ENCODE data around the gene CCL20.
"Not testable (repeated sequence)": the region's sequence is repeated elsewhere in the genome, so short reads cannot be mapped to it uniquely, and the experiment has no call there.

CCL20 gene

GRCh38 chr2:227839339-227840129 is 25.9 kb downstream of the CCL20 start:
- FAIRE-seq, result not testable (repeated sequence)

- no peak for FAIRE-seq
Observed at GRCh38 chr2:227846831-227847230, 33.2 kb downstream of the CCL20 start.

DNA sequence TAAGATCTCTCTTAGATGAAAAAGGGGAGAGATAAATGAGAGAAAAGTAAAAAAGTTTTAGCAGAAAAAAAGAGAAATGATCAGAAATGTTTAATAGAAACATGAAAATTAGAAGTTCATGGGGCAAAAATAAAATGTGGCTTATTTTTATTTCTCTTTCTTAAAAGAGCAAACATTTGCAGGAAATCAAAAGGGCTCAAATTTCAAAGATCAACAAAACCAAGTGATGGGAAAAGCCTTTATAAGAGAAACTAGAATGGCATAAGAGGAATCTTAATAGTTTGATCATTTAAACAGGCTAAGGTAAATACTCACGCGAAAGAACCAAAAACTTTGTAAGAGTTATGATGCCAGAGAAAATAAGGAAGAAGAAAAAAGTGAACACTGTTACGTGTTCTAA is 34.5 kb downstream of the CCL20 start:
- FAIRE-seq, result no peak

DNA sequence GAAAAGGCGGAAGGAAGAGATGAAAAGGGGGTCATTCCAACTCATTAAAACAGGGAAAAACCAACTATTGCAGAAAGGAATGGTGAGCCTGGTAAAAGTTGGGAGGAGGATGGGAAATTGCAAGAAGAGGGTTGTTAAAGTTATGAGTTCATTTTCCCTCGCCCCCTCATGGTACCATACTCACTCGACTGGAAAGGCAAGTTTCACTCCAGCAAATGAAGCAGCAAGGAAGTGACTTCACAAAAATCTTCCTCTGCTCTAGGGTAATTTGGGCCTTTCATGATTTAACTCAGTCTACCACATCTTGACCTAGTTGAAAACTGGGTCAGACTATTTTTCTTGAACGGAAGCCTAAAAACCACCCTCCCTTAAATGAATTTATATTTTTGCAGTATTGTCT is 34.9 kb downstream of the CCL20 start:
- no peak for FAIRE-seq

GRCh38 chr2:227849906-227850305 is 36.3 kb downstream of the CCL20 start:
- FAIRE-seq, result no peak

- FAIRE-seq, result no peak
Observed at GRCh38 chr2:227853204-227853629, 39.6 kb downstream of the CCL20 start.

DNA sequence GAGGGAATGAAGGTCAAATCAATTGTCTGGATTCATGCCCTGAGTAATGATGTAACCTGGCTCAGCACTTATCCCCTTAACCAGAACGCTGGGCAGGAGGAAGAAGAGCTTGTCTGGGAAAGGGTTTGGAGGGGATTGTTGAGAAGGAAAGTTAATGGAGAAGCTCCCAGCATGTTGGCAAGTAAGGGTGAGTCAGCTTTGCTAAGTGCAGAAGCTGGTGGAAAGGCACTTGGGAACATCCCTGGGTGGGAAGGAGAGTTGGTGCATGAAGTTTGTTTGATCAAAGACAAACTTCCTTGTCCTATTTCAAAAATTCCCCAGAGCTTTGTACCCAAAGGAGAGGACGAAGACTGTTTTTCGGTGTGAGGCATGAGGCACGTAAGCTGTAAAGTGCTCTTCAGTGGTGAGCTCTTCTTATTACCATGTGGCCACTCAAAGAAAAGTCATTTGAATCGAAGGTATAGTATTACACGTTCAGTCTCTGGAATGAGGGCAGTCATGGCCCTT is 40.2 kb downstream of the CCL20 start:
- FAIRE-seq, result no peak

DNA sequence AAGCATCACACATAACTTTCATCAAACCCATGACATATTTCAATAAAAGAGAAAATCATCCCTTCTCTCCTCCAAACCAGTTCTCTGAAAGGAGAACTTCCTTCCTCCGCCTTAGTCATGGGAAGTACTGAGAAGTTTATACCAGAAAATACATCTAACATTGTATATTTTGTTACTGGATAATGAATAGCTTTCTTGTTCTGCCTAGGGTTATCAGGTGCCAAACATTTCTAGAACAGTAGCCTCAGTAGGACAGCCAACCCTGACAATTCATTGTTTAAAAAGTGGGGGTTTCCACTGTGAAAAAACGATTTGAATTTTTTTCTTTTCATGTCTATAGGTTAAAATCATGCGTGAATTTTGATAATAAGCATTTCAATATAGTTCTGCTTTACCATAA is 41.8 kb downstream of the CCL20 start:
- no peak for FAIRE-seq

DNA sequence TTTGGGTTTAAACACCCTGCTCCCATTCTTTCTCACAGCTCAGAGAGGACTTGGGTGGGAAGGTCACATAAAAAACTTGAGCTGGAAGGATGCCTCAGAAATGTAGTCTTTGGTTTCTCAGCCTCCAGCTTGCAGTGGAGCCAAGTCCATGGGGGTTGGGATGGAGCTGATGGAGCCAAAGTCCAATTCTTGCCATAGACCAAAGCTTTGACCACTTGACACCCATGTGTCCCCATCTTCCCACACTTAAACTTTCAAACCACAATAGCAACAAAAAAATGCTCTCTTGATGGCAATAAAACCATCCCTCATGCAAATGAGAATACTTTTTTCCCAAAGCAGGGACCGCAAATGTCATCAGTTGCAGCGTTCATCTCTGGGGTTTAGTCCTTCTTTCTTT is 43.1 kb downstream of the CCL20 start:
- FAIRE-seq, result no peak

- FAIRE-seq, result no peak
Observed at GRCh38 chr2:227860221-227860641, 46.6 kb downstream of the CCL20 start.

DNA sequence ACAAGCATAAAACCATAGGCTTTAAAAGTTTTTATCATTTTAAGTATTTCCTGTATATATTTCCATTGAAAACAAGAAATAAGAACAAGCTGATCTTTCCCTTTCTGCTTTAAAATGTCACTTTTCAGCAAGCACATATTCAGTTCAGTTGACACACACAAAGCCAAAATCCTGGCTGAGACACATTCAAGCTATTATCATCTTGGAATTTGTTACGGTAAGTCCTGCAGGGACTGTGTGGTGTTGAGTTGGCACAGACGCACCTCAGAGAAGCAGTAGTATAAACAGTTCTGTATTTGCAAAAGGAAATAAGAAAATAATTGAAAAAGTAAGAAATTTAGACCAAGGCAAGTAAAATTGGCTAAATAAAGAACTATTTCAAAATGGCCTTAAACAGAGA is 47.4 kb downstream of the CCL20 start:
- FAIRE-seq, result no peak

DNA sequence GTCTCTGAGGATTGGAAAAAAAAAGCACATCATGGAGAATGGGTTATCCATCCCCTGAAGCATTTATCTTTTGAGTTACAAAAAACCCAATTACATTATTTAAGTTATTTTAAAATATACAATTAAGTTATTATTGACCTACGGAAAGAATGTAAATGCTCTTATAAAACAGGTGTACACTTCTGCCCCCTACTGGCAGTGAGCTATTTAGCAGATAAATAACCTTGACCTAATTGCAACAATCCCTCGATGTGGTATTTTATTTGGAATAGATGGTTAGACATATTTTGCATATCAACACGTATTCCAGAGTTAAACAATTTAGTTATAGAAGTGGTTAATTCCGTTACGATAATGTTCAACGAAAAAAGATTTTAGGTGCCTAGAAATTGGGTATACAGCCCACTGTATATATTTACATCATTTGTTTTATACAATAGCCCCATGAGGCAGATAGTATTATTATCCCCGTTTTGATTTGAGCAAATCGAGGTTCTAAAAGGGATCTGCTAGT is 48.6 kb downstream of the CCL20 start:
- no peak for FAIRE-seq

DNA sequence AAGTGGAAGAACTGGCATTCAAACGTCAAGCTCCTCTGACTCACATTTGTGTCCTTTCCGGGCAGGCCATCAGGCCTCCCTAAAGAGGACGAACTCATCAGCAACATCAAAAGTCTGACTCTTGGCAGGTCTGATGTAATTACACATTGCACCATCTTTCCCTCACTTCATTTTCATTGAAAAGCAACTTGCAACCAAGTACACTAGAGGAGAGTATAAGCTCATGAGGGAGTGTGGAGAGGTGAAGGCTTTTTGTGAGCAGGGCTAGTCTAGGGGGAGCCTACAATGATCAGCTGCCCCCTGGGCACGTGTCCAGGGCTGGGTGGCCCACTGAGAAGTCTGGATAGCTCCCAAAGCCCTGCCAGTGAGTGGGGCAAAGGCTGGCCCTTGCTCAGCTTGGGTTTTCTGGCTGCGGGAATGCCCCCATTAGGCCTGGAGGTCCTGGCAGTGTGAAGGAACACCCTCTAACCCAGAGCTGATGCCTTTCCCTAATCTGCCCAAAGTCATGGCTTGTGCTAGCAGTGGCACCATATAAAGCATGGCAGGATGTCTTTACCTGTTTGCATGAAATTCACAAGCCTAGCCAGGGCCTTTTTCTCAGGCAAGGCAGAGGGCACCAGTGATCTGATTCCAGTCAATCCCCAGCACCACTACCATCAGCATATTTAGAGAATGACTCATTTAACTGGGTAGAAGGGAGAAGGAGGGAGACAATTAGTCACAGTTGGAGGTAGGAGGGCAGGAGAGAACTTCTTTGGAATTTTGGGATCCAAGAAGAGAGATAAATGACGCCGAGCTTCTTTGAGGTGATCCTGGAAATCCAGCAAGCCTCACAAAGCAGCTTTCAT is 49.3 kb downstream of the CCL20 start:
- no peak for FAIRE-seq

DNA sequence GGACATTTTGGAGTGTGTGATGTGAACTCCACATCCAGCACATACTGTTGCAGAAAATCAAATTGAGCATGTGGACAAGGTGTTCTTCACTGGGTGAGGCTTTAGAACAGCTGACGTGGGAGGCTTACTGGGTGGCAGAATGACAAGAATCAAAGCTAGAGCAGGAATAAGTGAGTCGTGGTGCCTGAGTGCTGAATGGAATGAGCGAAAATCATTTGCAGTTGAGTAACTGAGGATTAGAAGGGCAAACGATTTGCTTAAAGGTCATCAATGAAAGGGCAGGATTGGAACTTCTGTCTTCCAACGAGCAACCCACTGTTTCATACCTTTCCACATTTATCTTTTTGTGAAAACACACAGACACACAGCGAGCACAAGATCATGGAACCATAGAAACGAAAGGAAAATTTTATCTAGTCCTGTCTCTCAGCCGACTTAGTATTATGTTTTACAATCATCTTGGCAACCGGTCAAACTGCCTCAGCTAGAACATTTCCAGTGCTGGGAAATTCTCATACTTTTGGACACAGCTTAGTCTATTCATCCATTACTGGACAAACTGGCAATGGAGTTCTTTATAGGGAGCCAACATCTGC is 50.6 kb downstream of the CCL20 start:
- FAIRE-seq, result no peak

- no peak for FAIRE-seq
Observed at GRCh38 chr2:227865291-227865690, 51.6 kb downstream of the CCL20 start.
